SHP77 treated with DMSO at 0.1 percent for 48 hours (cell line): ENCODE data around the gene ELL2.
"Not testable (repeated sequence)": the region's sequence is repeated elsewhere in the genome, so short reads cannot be mapped to it uniquely, and the experiment has no call there.

Experiments used
- DNase-seq: peaks from one replicate; lab custom pipeline; 2025; lab: John Stamatoyannopoulos, UW

Gene ELL2

GRCh38 chr5:95859661-95860060, 102.0 kb downstream of the ELL2 start:
- DNase-seq, result no peak

DNA sequence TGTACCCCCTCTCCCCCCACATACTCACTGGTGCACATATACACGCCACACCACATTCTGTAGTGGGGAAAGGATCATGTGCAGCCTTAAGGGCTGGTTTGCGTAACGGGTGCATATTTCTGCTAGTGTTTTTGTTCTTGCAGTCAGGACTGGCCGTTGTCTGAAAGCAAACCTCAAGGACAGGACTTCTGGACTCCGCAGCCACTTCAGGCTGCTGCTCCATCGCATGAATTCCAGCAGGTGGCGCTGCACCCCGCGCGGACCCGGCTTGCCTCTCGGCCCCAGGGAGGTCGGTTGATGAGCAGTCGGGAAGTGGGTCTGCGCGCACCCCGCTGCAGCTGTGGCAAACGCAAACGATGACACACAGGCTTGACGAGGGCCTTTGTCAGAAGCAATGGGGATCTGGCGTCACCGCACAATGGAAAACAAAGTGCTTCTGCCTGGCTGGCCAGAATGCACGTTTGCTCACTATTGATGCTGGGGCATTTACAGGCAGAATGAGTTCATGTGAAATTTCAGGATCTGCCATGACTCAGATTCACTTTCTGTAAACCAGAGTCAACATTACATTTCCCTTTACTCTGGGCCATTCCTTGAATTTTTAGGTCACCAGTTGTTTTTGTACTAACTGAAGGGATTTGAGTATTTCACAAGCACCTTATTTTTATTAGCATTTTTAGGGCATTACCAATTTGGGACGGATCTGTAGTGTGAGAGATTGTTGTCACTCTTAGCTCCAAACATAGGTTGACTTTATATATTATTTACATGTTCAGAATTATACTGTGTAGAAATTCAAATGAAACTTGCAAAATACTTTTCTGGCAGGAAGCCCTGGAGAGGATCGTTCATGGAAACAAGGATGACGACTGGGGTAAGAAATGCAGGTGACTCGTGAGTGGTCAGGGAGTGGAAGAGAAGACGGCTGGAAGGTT, 102.7 kb downstream of the ELL2 start:
- peak; percentile 94 for DNase-seq

GRCh38 chr5:95858023-95858461, 103.6 kb downstream of the ELL2 start:
- no peak for DNase-seq

GRCh38 chr5:95857185-95857945, 104.3 kb downstream of the ELL2 start:
- DNase-seq, result no peak

GRCh38 chr5:95856501-95856981, 105.1 kb downstream of the ELL2 start:
- DNase-seq, result no peak

DNA sequence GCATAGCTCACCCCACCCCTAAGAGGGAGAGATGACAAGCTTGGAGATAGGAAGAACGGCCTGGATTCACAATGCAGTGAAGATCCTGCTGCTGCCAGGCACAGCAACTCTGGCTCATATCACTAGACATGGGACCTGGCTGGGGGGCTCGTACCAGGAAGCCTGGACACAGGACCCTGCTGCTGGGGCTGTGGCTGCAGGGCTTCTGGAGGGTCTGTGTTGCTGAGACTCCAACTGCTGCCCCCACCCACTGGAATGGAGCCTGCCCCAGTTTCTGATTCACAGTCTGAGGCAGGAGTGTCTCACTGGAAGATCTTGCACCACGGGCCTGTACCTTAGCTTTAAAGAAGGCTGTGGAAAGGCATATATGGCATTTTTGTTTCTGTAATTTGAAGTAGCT, 108.2 kb downstream of the ELL2 start:
- DNase-seq, result no peak

DNA sequence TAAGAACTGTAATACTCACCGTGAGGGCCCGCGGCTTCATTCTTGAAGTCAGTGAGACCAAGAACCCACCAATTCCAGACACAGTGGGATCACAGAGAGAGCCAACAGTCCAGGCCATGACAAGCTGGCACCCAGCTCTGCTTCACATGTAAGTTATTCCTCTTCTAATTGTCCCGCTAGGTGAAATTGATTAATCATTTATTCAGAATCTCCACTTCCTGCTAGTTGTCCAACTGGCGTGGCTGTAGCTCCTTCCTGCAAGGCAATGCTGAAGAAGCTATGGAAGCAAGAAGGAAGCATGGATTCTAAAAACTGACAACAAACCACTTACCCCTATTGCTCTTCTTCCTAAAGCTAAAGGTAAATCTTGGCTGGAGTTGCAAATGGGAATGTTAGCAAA, 109.1 kb downstream of the ELL2 start:
- DNase-seq, result no peak

DNA sequence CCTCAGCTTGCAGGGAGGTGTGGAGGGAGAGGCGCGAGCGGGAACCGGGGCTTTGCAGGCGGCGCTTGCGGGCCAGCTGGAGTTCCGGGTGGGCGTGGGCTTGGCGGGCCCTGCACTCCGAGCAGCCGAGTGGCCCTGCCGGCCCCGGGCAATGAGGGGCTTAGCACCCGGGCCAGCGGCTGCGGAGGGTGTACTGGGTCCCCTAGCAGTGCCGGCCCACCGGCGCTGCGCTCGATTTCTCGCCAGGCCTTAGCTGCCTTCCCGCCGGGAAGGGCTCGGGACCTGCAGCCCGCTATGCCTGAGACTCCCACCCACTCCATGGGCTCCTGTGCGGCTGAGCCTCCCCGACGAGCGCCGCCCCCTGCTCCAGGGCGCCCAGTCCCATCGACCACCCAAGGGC, 110.5 kb downstream of the ELL2 start:
- DNase-seq, result not testable (repeated sequence)

- no peak for DNase-seq
Observed at GRCh38 chr5:95850391-95850894, 111.2 kb downstream of the ELL2 start.

- no peak for DNase-seq
Observed at GRCh38 chr5:95848701-95849100, 113.0 kb downstream of the ELL2 start.

DNA sequence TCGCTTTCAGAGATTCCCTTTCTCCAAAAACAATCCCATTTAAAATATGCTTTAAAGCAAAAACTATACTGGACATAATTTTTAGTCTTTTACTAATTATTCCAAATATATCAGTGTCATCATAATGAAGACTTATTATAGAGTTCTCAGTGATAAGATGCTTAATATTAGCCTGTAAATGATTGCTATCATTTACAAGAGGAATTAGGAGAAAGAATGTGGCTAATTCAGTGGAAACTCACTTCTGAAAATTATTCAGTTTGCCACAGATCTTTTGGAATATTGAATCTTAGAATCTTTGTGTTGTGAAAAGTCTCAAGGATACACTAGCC, 114.4 kb downstream of the ELL2 start:
- DNase-seq, result no peak

- DNase-seq, result peak; percentile 32
Observed at GRCh38 chr5:95846554-95847260, 114.9 kb downstream of the ELL2 start.

- no peak for DNase-seq
Observed at GRCh38 chr5:95845391-95845790, 116.3 kb downstream of the ELL2 start.

GRCh38 chr5:95843733-95844223, 117.9 kb downstream of the ELL2 start:
- no peak for DNase-seq

DNA sequence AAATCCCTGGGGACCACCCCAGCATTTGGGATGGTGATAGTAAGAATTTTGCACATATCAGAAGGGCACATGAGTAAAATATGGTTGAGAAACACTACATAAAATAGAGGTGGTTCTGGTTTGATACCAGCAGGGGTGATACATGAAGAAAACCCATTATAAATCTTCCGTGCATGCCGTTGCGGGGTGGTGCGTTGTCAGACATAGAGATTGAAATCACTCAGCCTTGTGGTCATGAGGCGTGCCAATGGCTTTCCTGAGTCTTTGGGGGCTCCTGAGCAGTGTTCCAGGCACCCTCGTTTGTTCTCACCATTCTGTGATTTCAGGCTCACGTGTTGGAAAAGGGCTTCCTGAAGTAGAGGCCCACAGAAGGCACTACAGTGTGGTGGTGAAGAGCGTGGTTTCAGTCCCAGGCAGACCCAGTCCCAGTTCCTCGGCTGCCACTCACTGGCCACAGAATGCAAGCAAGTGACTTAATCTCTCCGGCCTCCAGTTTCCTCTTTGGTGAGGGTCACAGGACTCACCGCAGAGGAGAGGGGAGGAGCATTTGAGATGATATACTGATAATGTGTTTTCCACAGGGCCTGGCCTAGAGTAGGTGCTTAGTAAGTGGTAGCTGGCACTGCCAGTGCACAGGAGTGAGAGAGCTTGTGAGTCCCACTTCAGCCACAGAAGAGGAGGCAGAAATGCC, 118.7 kb downstream of the ELL2 start:
- no peak for DNase-seq

- DNase-seq, result no peak
Observed at GRCh38 chr5:95841914-95842812, 119.5 kb downstream of the ELL2 start.

GRCh38 chr5:95840956-95841705, 120.5 kb downstream of the ELL2 start:
- no peak for DNase-seq

GRCh38 chr5:95839658-95840057, 122.0 kb downstream of the ELL2 start:
- no peak for DNase-seq

GRCh38 chr5:95838556-95838955, 123.1 kb downstream of the ELL2 start:
- no peak for DNase-seq
